ENCODE results near the gene ACADSB. TPM values are rescaled to one million over a fixed set of nuclear protein-coding genes. Genes with fewer than 3 reads are reported as not detected.

ACADSB gene
- total RNA-seq, 1 donor from 2014 or later, result 9.9 TPM

- no peaks in the 10 kb centered on the region for H3K9me3 Mint-ChIP-seq (ENCODE audit: unreplicated experiment)
- TF ChIP-seq CTCF (IDR thresholded peaks at IDR 0.05; ENCODE audit: partially characterized antibody, unreplicated experiment), result no peak
- no peak overlapping the region for H3K27ac Mint-ChIP-seq (ENCODE audit: unreplicated experiment)
- no peaks in the 10 kb centered on the region for H3K36me3 Mint-ChIP-seq (ENCODE audit: unreplicated experiment)
- H3K4me3 Mint-ChIP-seq (ENCODE audit: unreplicated experiment), result no peak overlapping the region
- H3K27me3 Mint-ChIP-seq (ENCODE audit: unreplicated experiment), result no peaks in the 10 kb centered on the region
- H3K4me1 Mint-ChIP-seq (ENCODE audit: low read depth, unreplicated experiment), result no peaks in the 10 kb centered on the region
- DNase-seq, result no peak
Observed at GRCh38 chr10:123024540-123024939, 15.7 kb downstream of the ACADSB start.

GRCh38 chr10:123026302-123026701 is 17.5 kb downstream of the ACADSB start:
- TF ChIP-seq CTCF (IDR thresholded peaks at IDR 0.05; ENCODE audit: partially characterized antibody, unreplicated experiment), result no peak
- H3K27me3 Mint-ChIP-seq (ENCODE audit: unreplicated experiment), result no peaks in the 10 kb centered on the region
- H3K9me3 Mint-ChIP-seq (ENCODE audit: unreplicated experiment), result no peaks in the 10 kb centered on the region
- H3K27ac Mint-ChIP-seq (ENCODE audit: unreplicated experiment), result no peak overlapping the region
- H3K4me3 Mint-ChIP-seq (ENCODE audit: unreplicated experiment), result no peak overlapping the region
- DNase-seq, result no peak
- no peaks in the 10 kb centered on the region for H3K4me1 Mint-ChIP-seq (ENCODE audit: low read depth, unreplicated experiment)
- H3K36me3 Mint-ChIP-seq (ENCODE audit: unreplicated experiment), result no peaks in the 10 kb centered on the region

GRCh38 chr10:123027861-123028260 is 19.1 kb downstream of the ACADSB start:
- Mint-ChIP-seq H3K4me3 (ENCODE audit: unreplicated experiment) (no peak overlapping the region), H3K4me1 (ENCODE audit: low read depth, unreplicated experiment) (no peaks in the 10 kb centered on the region), H3K27ac (ENCODE audit: unreplicated experiment) (no peak overlapping the region)

DNA sequence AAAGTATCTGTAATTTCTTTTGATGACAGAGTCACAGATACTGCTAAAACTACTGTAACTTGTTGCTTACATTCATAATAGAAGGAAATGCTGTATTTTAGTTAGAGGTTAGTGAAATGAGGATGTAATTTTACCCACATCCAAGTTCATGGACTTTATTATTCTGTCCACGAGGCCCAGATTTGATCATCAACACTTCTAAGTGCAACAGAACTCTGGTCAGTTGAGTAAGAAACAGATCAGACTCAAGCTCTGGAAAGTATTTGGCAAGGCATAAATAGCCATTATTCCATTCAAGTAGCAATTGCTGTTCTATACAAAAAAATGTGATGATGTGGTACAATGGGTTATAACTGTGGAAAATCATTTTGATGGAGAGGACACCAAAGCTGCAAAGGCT is 22.3 kb downstream of the ACADSB start:
- no peak for DNase-seq
- H3K27me3 Mint-ChIP-seq (ENCODE audit: unreplicated experiment), result no peaks in the 10 kb centered on the region
- no peaks in the 10 kb centered on the region for H3K4me1 Mint-ChIP-seq (ENCODE audit: low read depth, unreplicated experiment)
- H3K27ac Mint-ChIP-seq (ENCODE audit: unreplicated experiment), result no peak overlapping the region
- no peak for TF ChIP-seq CTCF (IDR thresholded peaks at IDR 0.05; ENCODE audit: partially characterized antibody, unreplicated experiment)
- H3K9me3 Mint-ChIP-seq (ENCODE audit: unreplicated experiment), result no peaks in the 10 kb centered on the region
- H3K4me3 Mint-ChIP-seq (ENCODE audit: unreplicated experiment), result no peak overlapping the region
- H3K36me3 Mint-ChIP-seq (ENCODE audit: unreplicated experiment), result no peaks in the 10 kb centered on the region

More at GRCh38 chr10:123027861-123028260, 19.1 kb downstream of the ACADSB start:
- no peak for DNase-seq
- Mint-ChIP-seq H3K36me3 (ENCODE audit: unreplicated experiment) (no peaks in the 10 kb centered on the region), H3K9me3 (ENCODE audit: unreplicated experiment) (no peaks in the 10 kb centered on the region), H3K27me3 (ENCODE audit: unreplicated experiment) (no peaks in the 10 kb centered on the region)
- TF ChIP-seq CTCF (IDR thresholded peaks at IDR 0.05; ENCODE audit: partially characterized antibody, unreplicated experiment), result no peak

- no peak for TF ChIP-seq CTCF (IDR thresholded peaks at IDR 0.05; ENCODE audit: partially characterized antibody, unreplicated experiment)
- H3K27me3 Mint-ChIP-seq (ENCODE audit: unreplicated experiment), result no peaks in the 10 kb centered on the region
Observed at GRCh38 chr10:123034332-123034731, 25.5 kb downstream of the ACADSB start.

More at GRCh38 chr10:123034332-123034731, 25.5 kb downstream of the ACADSB start:
- H3K36me3 Mint-ChIP-seq (ENCODE audit: unreplicated experiment), result no peaks in the 10 kb centered on the region
- DNase-seq, result no peak
- no peaks in the 10 kb centered on the region for H3K9me3 Mint-ChIP-seq (ENCODE audit: unreplicated experiment)
- H3K4me1 Mint-ChIP-seq (ENCODE audit: low read depth, unreplicated experiment), result no peaks in the 10 kb centered on the region
- H3K4me3 Mint-ChIP-seq (ENCODE audit: unreplicated experiment), result no peak overlapping the region
- H3K27ac Mint-ChIP-seq (ENCODE audit: unreplicated experiment), result no peak overlapping the region
